Subcutaneous adipose tissue (tissue), 4 donors: Measurements from ENCODE around the gene RFT1. TPM values are rescaled to one million over a fixed set of nuclear protein-coding genes. Genes with fewer than 3 reads are reported as not detected.

ENCODE experiments used
- total RNA-seq, 4 donors: library from RNA; depleted of rRNA; stranded (reverse); fragments of >200 nt; gene quantifications; one replicate each; pipeline ENCODE4 v1.1.0, GENCODE V29; 2016
- TF ChIP-seq, protein P1 (sequence below): fragments of 450-650 bp; IDR thresholded peaks from one replicate; pipeline ENCODE4 v1.5.1; 2016; ENCODE audit warnings: low read depth, mild to moderate bottlenecking, control low read depth, antibody characterized with exemption, moderate library complexity

The RFT1 gene
- total RNA-seq: 10 to 100 TPM in 2 of 4 donors, 1 to 10 TPM in 2; 8.1 to 12.7 (median 10.7) TPM

DNA sequence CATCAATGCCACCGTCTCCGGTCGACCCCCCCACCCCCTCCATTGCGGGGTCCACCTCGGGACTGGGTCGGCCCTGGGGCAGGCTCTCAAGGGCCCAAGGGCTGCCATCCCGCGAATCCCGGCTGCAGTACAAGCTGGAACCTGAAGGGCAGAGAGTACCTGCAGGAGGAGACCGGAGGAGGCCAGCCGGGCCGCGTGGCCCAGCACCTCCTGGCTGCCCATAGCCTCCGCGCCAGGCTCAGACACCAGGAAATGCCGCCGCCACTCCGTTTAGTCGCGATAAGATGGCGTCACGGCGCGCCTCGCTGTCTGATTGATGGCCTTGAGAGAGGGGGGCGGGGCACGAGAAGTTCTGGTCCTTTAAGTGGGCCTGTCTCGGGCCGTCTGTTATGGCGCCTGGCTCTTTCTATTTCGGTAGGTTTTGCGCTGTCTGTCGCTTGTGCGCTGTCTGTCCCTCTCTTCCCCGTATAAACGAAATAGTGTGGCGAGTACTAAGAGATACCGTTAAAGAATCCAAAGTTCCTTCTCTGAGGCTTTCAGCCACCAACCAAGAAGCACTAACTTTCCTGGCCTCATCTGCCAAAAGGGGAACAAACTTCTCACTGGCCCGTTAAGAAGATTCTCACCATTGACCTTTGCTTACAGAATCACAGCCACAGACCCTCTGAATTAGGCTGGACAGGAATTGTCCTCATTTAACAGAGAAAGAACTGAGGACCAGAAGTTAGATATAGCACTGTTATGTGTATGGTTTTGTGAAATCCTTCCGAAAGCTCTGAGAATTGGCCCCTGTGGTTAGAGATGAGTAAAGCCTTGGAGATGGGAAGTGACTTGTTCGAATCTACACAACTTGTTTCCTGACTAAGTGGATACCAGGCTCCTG is at the start of gene RFT1:
Gene RFT1 (minus strand): TSS at position 257 of the 883 bp plus-strand sequence. CDS start 35 bp downstream, at position 222.
- TF ChIP-seq, protein P1, sequence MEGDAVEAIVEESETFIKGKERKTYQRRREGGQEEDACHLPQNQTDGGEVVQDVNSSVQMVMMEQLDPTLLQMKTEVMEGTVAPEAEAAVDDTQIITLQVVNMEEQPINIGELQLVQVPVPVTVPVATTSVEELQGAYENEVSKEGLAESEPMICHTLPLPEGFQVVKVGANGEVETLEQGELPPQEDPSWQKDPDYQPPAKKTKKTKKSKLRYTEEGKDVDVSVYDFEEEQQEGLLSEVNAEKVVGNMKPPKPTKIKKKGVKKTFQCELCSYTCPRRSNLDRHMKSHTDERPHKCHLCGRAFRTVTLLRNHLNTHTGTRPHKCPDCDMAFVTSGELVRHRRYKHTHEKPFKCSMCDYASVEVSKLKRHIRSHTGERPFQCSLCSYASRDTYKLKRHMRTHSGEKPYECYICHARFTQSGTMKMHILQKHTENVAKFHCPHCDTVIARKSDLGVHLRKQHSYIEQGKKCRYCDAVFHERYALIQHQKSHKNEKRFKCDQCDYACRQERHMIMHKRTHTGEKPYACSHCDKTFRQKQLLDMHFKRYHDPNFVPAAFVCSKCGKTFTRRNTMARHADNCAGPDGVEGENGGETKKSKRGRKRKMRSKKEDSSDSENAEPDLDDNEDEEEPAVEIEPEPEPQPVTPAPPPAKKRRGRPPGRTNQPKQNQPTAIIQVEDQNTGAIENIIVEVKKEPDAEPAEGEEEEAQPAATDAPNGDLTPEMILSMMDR: no peak

DNA sequence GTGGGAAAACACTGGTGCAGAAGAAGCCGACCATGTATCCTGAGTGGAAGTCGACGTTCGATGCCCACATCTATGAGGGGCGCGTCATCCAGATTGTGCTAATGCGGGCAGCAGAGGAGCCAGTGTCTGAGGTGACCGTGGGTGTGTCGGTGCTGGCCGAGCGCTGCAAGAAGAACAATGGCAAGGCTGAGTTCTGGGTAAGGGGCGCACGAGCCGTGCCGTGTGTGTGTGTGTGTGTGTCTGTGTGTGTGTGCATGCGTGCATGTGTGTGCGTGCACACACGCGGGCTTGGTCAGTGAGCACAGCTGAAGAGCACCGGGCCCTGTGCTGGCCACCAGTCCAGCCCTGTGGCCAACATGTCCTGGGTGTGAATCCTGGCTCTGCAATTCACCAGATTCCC is 49.3 kb upstream of the RFT1 start:
- TF ChIP-seq, protein P1: no peak

DNA sequence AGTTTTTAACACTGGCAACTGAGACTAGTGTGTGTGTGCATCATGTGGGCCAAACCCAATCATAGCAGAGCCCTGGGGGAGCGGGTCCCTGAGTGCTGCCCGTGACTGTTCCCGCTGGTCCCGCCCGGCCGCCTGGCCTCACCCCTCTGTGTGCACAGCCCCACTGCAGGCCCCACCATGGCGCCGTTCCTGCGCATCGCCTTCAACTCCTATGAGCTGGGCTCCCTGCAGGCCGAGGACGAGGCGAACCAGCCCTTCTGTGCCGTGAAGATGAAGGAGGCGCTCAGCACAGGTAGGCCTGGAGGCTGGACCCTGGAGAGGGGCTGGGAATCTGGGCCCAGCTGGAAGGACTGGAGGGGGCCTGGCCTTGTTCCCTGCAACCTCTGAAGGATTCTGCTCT is 48.0 kb upstream of the RFT1 start:
- TF ChIP-seq, protein P1: no peak

- TF ChIP-seq, protein P1: no peak
Observed at GRCh38 chr3:53175613-53176540, 45.6 kb upstream of the RFT1 start.

DNA sequence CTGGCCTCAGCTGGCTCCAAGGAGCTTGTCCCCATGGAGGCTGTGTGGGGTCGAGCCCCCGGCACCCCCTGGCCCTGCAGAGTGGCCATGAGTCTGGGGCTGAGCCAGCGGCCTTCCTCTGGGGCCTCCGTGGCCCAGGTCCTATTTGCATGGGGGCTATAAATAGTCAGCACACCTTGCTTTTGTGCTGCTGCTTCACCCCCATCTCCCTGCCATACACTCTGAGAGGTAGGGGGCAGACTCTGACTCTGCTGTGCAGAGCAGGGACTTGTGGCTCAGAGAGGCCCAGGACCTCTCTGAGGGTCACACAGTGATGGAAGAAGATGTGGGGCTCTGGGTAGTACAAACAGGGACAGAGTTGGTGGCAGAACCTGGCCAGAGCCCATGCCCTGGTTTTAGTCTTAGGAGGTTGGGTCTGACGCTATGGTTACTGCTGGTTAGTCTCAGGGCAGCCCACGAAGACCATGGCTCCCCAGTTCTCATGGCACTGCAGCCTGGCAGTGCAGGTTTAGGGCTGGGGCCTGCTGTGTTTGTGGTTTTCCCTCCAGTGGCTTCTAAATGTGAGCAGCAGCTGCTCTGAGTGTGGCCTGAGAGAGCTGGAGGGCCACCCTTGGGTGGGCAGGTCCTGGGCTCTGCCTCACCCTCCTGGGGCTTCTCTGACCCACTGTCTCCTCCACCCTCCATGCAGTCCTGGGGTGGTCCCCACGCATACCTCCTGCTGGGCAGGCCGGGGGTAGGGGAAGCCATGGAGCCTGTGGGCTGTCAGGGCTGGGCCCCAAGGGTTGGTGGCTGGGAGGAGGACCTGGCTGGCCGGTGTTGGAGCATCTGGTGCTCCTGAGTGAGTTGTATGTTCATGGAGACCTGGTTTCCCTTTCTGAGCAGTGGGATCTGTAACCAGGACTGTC is 44.4 kb upstream of the RFT1 start:
- TF ChIP-seq, protein P1: no peak

- TF ChIP-seq, protein P1: no peak
Observed at GRCh38 chr3:53173107-53173506, 42.9 kb upstream of the RFT1 start.
